Upper lobe of left lung (tissue), 4 donors: ENCODE results near the gene IL1RAPL2.

ENCODE experiments used
- CTCF ChIP-seq, 6 experiments: fragments of 450-650 bp in 4 of 6; fragments of 200-600 bp in 2 of 6; sonication (generic) in 2 of 6; IDR thresholded peaks; one replicate each; pipeline ENCODE4 v1.5.1; 2016 to 2019; ENCODE audit warnings: antibody characterized with exemption in 6 of 6
- POLR2A ChIP-seq, 4 donors: fragments of 450-650 bp; IDR thresholded peaks; one replicate each; pipeline ENCODE4 v1.5.1; 2016 to 2017; ENCODE audit warnings: antibody characterized with exemption in 4 of 4, mild to moderate bottlenecking in 2 of 4
- POLR2AphosphoS5 ChIP-seq, 2 donors: sonication (generic); formaldehyde crosslinking; IDR thresholded peaks; one replicate each; pipeline ENCODE4 v1.5.1; 2017; ENCODE audit warnings: antibody characterized with exemption in 2 of 2

- TF ChIP-seq POLR2A (IDR thresholded peaks at IDR 0.05) (no peak), CTCF (IDR thresholded peaks at IDR 0.05) (no peak), POLR2AphosphoS5 (IDR thresholded peaks at IDR 0.05) (no peak)
Observed at GRCh38 chrX:104863466-104863865, 297.5 kb downstream of the IL1RAPL2 start.
